ENCODE results near the gene ARID1B.

The ARID1B gene

DNA sequence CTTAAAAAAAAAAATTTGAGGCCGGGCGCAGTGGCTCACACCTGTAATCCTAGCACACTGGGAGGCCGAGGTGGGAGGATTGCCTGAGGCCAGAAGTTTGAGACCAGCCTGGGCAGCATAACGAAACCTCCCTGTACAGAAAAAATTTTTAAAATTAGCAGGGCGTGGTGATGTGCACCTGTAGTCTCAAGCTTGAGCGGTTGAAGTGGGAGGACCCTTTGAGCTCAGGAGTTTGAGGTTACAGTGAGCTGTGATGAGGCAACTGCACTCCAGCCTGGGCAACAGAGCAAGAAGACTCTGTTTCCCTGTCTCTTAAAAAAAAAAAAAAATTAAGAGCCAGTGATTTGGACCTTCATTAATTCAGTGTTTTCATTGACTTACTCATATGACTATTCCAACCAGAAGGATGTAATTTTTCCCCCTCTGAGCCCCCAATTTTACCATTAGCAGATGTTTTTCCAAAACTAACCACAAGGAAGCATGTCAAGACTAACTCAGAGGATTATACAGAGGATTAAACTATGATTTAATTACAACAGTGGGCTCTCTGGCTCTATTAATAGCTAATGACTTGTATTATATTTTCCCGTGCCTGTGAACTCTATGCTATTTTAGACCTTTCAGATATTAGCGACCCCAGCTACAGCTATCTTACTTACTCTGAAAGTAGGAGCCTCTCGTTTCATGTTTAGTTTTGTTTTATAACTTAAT is 75.1 kb downstream of the ARID1B start:
- DNase-seq (ENCODE audit: low read depth in 2 of 2), result no peak

GRCh38 chr6:156852858-156853216 is 75.7 kb downstream of the ARID1B start:
- DNase-seq (ENCODE audit: low read depth in 2 of 2), result no peak

- no peak for DNase-seq (ENCODE audit: low read depth in 2 of 2)
Observed at GRCh38 chr6:156853733-156854132, 76.6 kb downstream of the ARID1B start.

DNA sequence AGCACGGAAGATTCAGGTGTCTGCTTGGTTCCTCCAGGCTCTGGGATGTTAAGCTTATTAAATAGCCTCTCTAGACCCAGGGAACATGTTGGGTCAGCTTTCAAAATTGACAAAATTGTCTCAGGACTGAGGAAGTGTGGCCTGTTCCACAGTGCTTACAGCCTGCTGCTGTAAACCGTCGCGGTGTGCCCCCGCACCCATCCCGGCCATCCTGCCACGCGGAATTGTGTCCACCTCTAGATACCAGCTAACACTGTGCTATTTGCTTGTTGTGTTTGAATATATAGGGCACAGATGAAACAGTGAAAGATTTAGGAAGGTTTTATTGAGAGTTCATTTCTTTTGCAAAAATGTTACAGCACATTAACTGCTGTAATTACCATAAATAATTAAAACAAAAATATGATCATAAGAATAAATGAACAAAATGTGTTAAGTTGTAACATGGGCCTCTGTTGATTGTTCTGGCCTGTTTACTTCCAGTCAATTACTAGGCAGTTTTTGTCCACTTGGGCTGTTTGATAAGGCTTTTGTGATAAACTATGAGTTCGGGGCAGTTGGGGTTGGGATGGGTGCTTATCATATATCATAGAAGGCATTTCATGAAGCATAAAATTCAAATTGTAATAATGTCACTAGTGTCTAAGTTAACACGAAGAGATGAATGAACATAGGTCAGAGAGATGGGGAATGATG is 77.4 kb downstream of the ARID1B start:
- no peak for DNase-seq (ENCODE audit: low read depth in 2 of 2)

DNA sequence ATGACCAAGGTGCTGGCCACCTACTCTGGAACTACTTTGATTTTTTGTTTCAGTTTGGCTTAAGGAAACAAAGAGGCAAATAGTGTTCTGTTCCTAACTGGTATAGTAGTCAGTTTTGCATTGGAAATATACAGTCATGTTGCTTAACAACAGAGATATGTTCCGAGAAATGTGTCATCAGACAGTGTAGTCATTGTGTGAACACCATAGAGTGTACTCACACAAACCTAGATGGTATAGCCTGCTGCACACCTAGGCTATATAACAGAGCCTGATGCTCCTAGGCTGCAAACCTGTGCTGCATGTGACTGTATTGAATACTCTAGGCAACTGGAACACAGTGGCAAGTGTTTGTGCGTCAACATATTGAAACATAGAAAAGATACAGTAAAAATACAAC is 80.4 kb downstream of the ARID1B start:
- no peak for DNase-seq (ENCODE audit: low read depth in 2 of 2)

DNA sequence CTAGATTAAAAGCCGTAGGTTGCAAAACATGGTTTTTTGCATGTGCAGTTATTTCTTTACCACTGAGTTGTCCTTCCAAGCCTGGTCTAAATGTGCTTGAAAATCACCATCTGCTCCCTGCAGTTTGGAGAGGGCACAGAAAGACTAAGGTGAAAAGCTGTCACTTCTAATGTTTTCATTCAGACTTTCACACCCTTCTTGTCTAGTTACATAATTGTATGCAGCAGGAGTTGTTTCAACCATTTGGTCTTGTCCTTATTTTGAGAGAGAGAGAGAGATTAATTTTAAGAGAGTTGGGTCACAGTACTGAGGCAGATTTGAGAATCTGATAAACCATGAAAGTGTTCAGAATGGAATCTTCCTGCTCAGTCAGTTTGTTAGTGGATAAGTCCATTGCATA is 82.5 kb downstream of the ARID1B start:
- no peak for DNase-seq (ENCODE audit: low read depth in 2 of 2)

- DNase-seq (ENCODE audit: low read depth in 2 of 2), result no peak
Observed at GRCh38 chr6:156862711-156863110, 85.5 kb downstream of the ARID1B start.

DNA sequence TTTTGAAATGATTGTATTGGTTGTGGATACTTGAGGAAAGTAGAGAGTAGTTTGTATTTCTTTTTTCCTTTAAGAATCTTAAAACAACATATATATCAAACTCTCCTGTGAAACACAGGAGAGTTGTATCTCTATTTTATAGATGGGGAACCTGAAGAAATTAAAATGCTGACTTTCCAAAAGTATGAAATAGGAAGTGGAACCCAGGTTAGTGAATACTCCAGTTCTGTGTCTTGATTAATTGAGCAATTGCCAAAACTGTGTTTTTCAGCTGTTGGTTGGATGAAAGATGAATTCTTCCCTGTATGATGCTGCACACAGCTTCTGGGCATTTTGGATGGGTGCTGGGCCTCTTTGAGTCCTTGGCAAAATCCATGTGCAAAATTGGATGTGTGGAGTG is 86.3 kb downstream of the ARID1B start:
- DNase-seq (ENCODE audit: low read depth in 2 of 2), result no peak

- DNase-seq (ENCODE audit: low read depth in 2 of 2), result no peak
Observed at GRCh38 chr6:156864557-156864956, 87.4 kb downstream of the ARID1B start.

- no peak for DNase-seq (ENCODE audit: low read depth in 2 of 2)
Observed at GRCh38 chr6:156865019-156865629, 87.9 kb downstream of the ARID1B start.

GRCh38 chr6:156866220-156867015 is 89.2 kb downstream of the ARID1B start:
- no peak for DNase-seq (ENCODE audit: low read depth in 2 of 2)

DNA sequence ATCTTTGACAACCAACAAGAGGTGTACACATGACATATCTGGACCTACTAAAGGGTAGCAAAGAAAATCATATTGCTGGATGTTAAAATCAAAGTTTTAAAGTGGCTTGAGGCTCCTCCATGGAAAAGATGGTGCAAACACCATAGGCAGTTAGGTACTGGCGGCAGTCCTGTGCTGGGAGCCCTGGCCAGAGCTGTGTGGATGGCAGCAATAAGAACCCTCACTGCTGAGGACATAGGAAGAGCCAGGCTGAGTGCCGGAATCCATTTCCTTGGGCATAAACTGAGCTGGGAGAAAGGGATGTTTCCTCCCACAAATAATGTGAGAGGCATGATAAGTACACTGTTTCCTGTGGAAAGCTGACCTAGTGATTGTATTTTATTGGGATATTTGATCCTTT is 89.9 kb downstream of the ARID1B start:
- no peak for DNase-seq (ENCODE audit: low read depth in 2 of 2)

DNA sequence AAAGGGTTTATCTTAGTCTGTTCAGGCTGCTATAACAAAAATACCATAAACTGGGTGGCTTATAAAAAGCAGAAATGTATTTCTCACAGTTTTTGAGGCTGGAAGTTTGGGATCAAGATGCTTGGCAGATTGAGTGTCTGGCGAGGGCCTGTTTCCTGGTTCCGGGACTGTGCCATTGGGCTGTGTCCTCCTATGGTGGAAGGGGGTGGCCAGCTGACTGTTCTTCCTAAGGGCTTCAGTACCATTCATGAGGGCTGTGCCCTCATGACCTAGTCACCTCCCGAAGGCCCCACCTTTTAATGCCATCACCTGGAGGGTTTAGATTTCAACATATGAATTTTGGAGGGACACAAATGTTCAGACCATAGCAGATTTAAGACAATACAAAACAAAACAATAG is 91.2 kb downstream of the ARID1B start:
- DNase-seq (ENCODE audit: low read depth in 2 of 2), result no peak

- no peak for DNase-seq (ENCODE audit: low read depth in 2 of 2)
Observed at GRCh38 chr6:156869980-156870398, 92.8 kb downstream of the ARID1B start.

DNA sequence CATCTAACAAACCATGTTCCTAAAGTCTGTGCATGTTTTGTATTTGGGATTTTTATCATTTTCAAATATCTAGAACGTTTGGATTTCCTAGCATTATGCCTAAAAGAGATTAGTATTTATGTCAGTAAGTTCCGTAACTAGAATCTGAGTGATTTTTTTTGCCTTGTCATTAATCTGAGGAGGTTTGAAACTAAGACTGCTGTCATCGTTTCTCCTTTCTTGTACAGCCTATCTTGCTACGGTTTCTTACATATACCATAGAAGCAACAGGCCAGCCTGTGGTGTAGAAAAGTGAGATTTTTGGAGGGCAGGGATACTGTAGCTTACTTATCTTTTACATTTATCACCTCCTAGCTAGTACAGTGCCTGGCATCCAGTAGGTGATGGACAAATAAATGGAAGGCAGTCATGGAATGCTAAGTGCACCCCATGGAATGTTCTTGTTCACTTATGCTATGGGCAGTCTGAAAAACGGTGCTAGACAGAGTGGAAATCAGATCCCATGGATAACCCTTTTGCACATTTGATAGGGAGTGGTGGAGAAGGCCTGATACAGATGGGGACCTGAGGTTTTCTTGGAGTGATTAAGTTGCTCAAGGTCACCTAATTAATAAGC is 93.9 kb downstream of the ARID1B start:
- no peak for DNase-seq (ENCODE audit: low read depth in 2 of 2)

- no peak for DNase-seq (ENCODE audit: low read depth in 2 of 2)
Observed at GRCh38 chr6:156872903-156873302, 95.7 kb downstream of the ARID1B start.

- no peak for DNase-seq (ENCODE audit: low read depth in 2 of 2)
Observed at GRCh38 chr6:156873654-156874380, 96.6 kb downstream of the ARID1B start.

DNA sequence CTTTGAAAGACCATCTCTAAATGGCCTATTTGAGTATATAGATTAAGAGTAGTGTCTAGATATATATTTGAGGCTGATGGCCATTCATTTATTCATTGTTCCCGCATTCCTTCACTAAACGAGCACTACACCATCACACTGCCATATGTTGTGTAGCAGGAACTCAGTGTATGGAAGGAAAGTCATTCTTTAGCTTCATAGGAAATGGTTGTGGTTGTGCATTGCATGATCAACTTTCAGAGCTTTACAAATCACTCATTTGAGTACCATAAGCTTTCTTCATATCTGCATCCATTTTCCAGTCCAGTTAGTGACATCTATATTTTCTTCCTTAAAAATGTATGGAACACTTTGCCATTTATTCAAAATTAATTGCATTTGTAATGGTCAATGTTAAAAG is 97.9 kb downstream of the ARID1B start:
- DNase-seq (ENCODE audit: low read depth in 2 of 2), result no peak

DNA sequence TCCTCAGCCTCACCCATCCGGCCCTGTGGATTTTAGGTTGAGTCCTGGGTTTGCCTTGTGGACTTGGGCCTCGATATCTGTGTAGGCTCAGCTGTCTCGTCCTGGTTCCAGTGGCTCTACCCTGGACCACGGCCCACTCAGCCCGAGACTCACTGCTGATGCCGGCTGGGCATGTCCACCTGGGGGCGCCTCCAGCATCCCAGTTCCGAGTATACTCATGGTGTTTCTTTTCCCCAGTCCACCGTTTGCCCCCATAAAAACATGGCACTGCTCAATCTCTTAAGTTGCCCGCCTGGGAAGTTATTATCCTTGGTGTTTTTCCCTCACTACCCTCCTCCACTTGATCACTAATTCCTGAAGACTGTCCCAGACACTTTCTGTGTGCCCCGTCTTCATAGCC is 99.1 kb downstream of the ARID1B start:
- no peak for DNase-seq (ENCODE audit: low read depth in 2 of 2)

DNA sequence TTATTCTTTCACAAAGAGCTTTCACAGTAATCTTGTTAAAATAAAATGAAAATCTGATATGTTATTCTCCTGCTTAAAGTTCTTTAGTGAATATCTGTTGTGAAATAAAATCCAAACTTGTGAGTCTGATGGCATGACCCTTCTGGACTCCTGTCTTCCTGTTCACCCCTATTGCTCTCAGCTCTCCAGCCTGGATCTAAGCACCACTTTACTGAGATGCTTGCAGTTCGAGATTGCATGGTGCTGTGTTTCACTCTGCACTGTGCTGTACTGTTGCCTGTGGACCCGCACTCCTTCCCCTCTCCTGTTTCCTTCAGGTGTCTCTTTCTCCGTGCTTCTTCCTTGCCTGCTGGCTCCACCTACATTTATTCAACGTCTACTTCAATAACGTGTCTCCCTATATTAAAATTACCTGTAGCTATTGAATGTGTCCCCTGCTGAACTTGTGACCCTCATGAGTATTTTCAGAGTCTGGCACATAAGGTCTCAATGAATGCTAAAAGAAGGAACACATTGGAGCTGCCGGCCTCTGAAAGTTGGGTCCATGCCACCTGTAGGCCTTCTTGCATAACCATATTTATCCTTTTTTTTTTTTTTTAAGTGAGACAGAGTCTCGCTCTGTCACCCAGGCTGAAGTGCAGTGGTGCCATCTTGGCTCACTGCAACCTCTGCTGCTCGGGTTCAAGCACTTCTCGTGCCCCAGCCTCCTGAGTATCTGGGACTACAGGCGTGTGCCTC is 100.1 kb downstream of the ARID1B start:
- DNase-seq (ENCODE audit: low read depth in 2 of 2), result no peak

DNA sequence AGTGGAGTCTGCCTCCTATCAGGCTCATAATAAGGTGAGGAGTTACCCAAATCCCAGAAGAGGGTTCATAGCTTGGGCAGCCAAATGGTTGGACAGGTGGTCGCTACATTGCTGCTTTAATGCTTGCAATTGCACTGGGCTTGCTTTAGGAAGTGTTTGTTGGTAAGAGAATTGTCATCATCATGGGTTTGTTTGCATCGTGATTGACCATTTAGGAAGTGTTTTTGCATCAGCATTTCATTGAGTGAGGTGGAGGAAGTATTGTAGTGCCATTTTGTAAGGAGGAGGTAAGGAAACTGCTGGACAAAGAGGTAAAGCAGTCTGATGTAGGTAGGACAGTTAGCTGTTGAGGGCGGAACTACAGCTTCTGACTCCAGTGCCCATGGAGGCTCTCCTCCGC is 101.5 kb downstream of the ARID1B start:
- no peak for DNase-seq (ENCODE audit: low read depth in 2 of 2)
